AG09319 (cell line): Measurements from ENCODE around the gene HIF1AN.

ENCODE experiments used
- DNase-seq: peaks from one replicate; pipeline ENCODE4 v3.0.0-alpha.2; 2010; ENCODE audit warnings: low read depth; ENCODE audit errors: extremely low read depth
- TF ChIP-seq, protein P1 (sequence below): IDR thresholded peaks from 2 replicates; pipeline ENCODE4 v1.5.1; 2011; ENCODE audit warnings: low read depth, mild to moderate bottlenecking, inconsistent platforms, low read length, moderate library complexity

HIF1AN gene

GRCh38 chr10:100529475-100530298 lies 6.1 kb upstream of the HIF1AN start, which contains the start of gene NDUFB8:
Gene NDUFB8, minus strand, starts transcription at chr10:100529871. Its CDS starts 20 bp downstream, at chr10:100529851.
- DNase-seq: peak; percentile 46
- TF ChIP-seq, protein P1, sequence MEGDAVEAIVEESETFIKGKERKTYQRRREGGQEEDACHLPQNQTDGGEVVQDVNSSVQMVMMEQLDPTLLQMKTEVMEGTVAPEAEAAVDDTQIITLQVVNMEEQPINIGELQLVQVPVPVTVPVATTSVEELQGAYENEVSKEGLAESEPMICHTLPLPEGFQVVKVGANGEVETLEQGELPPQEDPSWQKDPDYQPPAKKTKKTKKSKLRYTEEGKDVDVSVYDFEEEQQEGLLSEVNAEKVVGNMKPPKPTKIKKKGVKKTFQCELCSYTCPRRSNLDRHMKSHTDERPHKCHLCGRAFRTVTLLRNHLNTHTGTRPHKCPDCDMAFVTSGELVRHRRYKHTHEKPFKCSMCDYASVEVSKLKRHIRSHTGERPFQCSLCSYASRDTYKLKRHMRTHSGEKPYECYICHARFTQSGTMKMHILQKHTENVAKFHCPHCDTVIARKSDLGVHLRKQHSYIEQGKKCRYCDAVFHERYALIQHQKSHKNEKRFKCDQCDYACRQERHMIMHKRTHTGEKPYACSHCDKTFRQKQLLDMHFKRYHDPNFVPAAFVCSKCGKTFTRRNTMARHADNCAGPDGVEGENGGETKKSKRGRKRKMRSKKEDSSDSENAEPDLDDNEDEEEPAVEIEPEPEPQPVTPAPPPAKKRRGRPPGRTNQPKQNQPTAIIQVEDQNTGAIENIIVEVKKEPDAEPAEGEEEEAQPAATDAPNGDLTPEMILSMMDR: no peak

- DNase-seq: no peak
- TF ChIP-seq, protein P1: no peak
These were observed 4.0 kb upstream of the HIF1AN start for GRCh38 chr10:100531761-100532160.

- DNase-seq: no peak
- TF ChIP-seq, protein P1: no peak
These were observed 1.0 kb upstream of the HIF1AN start for GRCh38 chr10:100534726-100535125.

GRCh38 chr10:100535338-100535714 lies 417 bp upstream of the HIF1AN start:
- TF ChIP-seq, protein P1: no peak
- no peak for DNase-seq

- no peak for DNase-seq
- TF ChIP-seq, protein P1: no peak
These were observed 1.7 kb downstream of the HIF1AN start for GRCh38 chr10:100537475-100537874.

GRCh38 chr10:100544950-100545349 lies 9.2 kb downstream of the HIF1AN start:
- no peak for DNase-seq

DNA sequence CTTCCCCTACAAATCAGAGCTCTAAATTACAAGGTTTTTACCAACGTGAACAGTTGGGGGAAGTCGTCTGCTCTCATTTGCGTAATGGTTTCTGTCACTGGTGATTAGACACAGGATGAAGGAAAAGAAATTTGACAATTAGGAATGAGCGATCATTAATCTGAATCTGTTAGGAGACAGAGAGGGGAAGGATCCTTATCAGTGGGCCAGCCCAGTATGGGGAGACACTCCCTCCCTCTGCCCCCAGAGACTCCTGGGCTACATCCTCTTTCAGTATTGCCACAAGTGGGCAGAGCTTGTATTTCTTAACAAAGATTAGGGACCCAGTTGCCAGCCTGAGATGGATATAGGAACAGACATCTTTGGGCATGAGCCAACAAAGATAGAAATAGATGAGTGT lies 15.5 kb downstream of the HIF1AN start:
- no peak for DNase-seq
- TF ChIP-seq, protein P1: no peak

More at GRCh38 chr10:100544950-100545349, 9.2 kb downstream of the HIF1AN start:
- TF ChIP-seq, protein P1: no peak
